Inferior parietal cortex (tissue), 1 donor: Measurements from ENCODE around the gene BEST2.

Source experiments
- DNase-seq: peaks from one replicate; pipeline ENCODE4 v3.0.0-alpha.2; 2016; ENCODE audit errors: extremely low spot score

Gene BEST2

DNA sequence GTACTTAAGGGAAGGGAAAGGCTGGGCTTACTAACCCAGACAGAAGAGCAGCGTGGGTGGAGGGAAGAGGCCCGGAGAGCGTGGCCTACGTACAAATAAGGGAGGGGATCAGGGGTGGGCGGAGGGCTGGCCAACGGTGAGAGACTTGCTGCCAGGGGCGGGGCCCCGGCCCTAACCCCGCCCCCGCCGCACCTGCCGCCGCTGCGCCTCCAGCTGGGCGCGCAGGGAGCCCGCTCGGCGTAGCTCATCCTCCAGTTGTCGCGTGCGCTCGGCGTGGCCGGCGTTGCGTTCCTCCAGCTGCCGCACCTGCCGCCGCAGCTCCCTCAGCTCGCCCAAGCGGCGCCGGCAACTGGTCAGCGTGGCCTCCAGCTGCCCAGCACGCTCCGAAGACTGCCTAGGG is 18.1 kb downstream of the BEST2 start:
- DNase-seq: no peak

DNA sequence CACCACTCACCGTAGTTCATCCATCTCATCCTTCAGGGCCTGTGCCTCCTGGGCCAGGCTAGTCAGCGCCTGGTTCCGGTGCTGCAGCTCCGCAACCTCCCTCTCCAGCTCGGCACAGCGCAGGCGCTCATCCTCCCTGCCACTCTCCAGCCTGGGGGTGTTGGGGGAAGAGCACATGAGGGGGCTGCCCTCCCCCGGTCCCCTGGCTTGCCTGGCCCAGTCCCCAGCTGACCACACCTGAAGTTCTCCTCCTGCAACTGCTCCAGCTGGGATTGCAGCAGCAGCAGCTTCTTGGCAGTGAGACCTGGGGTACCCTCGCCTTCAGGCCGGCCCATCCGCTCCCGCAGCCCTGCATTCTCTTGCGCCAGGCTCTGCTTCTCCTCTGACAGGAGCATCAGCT is 19.3 kb downstream of the BEST2 start:
- DNase-seq: no peak

- DNase-seq: no peak
Measured at GRCh38 chr19:12772323-12772722, 20.7 kb downstream of the BEST2 start.

DNA sequence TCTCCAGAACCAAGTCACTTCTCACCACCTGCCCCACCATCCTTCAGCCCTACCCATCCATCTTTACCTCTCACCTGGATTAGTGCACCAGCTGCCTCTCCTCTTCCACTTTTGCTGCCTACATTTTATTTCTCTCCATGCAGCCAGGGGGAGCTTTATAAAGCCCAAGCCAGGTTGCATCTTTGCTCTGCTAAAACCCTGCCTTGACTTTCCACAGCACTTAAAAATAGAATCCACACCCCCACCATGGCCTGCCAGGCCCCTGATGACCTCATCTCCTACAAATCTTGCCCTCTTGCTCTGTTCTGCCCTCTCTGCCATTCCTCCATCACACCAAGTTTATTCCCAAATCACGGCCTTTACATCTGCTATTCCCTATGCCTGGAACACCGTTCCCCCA is 22.0 kb downstream of the BEST2 start:
- no peak for DNase-seq

- no peak for DNase-seq
Measured at GRCh38 chr19:12774588-12775555, 23.3 kb downstream of the BEST2 start, which contains the start of gene HOOK2. HOOK2 (minus strand) TSS chr19:12775552; CDS start chr19:12775449, 103 bp downstream.

DNA sequence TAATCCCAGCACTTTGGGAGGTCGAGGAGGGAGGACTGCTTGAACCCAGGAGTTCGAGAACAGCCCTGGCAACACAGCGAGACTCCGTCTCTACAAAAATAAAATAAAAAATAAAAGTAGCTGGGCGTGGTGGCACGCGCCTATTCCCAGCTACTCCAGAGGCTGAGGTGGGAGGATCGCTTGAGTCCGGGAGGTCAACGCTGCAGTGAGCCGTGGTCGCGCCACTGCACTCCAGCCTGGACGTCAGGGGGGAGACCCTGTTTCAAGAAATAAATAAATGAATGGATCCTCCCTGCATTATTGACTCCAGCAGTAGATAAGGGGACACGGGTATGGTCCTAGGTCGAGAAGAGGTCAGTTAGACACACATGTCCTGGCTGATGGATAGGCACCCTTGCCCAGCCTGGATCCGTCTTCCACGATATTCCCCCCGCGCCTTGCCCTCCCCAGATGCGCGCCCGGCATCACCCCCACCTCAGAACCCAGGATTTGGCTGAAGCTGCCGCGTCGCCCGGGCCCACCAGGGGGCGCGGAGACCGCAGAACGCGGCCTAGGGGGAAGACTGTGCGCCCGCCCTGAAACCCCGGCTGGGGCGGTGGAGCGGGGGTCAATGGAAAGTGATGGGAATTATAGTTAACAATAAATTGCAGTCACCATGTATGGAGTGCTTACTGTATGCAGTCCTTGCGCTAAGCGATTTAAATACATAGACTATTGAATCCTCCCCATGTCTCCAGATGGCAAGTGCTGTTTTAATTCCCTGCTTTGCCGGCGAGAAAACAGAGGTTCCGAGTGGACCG is 25.8 kb downstream of the BEST2 start:
- DNase-seq: peak; percentile 85

- no peak for DNase-seq
Measured at GRCh38 chr19:12778017-12778904, 26.7 kb downstream of the BEST2 start.

- DNase-seq: peak; percentile 34
Measured at GRCh38 chr19:12778905-12779161, 27.2 kb downstream of the BEST2 start.

DNA sequence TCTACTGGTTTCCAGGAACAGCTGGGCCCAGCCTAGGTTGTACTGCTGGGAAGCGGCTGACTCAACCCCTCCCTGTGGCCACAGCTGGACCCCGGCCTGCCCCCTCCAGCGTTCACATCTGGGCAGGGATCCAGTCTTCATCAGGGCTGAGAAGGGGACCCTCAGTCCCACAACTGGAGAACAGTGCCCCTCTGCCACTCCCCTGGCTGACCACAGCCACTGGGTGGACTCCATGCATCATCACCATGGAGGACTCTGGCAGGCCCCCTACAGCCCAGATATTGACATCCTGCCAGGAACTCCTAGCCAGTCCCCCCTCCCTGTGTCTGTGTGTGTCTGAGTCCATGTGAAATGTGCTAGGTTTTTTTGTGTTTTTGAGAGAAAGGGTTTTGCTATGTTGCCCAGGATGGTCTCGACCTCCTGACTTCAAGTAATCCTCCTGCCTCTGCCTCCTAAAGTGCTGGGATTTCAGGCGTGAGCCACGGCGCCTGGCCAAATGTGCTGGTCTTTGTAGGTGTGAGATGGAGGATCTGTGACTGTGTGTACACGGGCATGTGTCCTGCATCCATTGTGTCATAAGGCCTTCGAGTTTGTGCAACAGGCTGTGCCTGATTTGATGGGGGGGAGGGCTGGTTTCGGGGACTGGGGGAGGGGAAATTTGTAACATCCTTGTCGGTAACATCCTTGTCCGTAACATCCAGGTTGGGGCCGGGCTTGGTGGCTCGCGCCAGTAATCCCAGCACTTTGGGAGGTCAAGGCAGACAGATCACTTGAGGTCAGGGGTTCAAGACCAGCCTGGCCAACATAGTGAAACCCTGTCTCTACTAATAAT is 27.8 kb downstream of the BEST2 start:
- no peak for DNase-seq

DNA sequence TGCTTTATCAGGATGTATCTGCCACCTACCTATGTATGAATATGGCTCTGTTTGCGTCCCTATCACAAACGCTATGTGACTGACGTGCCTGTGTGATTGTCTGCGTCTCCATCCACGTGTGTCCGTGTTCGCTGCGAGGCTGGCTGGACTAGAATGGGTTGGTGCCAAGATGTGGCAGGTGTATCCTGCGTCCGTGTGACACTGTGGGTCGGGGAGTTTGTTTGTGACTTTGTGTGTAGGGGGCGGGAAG is 30.5 kb downstream of the BEST2 start:
- no peak for DNase-seq

DNA sequence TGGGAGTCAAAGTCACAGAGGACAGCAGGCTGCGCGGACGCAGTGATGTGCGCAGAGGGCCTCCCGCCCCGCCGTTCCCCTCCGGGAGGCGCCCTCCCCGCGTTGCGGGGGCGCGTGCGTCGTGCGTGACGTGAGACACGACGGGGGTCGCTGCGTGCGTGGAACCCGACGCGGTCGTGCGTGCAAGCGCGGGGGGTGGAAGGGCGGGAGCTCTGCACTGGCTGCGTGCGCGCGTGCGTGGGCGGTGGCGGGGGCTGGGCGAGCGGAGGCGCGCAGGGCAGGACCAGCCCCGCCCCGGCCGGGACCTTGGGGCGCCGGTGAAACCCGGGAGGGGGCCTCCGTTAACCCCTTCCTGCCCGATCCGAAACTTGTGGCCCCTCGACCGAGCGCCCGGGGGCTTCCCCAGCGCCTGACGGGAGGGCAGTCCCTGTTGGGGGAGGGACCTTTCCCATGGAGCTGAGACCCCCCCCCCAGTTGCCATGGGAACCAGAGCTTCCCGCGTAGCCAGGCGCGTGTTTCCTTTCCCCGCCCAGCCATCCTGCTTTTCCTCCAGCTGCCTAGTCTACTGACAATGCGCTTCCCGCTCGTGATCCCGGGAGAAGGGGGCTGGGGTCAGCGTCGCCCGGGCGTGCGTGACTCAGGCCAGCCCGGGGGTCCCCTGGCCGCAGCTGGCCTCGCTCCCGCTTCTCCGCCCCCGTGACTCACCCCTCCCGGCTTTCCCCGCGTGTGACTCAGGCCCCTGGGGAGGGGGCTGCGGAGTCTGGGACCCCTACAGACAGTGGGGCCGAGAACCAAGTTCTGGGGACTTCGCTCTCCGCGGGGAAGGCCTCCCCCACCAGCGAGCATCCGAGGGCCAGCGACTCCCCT is 31.1 kb downstream of the BEST2 start:
- peak; percentile 90 for DNase-seq

- no peak for DNase-seq
Measured at GRCh38 chr19:12783291-12783848, 31.8 kb downstream of the BEST2 start.

GRCh38 chr19:12783849-12784393 is 32.3 kb downstream of the BEST2 start:
- no peak for DNase-seq

DNA sequence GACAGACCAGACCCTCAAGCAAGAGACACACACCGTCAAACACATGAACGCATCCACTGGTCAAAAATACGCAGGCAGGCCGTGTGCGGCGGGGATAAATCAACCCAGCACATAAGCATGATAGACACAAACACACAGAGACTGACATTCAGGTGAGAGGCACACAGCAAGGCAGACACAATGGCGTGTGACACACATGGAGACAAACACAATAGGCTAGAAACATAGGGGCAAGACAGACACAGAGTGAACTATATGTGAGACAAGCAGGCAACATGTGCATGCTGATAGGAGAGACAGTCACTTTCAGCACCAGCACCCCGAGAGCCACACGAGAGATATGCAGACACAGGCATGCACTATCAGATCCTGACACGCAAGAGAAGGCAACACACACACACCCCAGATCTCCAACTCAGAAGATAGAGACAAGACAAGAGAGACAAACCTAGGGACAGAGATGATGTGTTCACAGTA is 32.8 kb downstream of the BEST2 start:
- no peak for DNase-seq

GRCh38 chr19:12784871-12785430 is 33.4 kb downstream of the BEST2 start:
- DNase-seq: no peak

DNA sequence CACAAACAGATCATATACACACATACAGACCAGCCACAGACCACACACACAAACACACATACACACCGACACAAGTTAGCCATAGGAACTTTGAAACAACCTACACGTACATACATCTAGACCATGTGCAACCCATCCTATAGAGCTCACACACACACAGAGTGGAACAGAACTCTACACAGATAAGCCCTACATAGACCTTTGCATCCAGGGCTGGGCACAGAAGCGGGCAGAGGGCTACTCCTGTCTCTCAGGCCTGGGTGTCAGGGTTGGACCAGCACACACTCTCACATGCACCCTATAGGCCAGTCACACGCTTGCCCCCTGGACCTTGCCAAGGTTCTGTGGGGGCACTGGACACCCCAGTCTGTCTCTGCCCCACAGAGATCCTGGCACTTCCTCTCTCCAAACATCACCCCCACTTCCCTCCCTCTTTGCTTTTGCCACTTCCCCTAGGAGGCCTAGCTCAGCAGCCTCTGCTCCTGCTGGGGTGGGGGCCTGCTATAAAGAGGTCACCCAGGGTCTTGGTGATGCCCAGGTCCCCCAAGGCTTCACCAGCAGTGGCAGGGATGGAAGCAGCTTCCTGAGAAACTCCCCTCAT is 33.9 kb downstream of the BEST2 start:
- DNase-seq: no peak

DNA sequence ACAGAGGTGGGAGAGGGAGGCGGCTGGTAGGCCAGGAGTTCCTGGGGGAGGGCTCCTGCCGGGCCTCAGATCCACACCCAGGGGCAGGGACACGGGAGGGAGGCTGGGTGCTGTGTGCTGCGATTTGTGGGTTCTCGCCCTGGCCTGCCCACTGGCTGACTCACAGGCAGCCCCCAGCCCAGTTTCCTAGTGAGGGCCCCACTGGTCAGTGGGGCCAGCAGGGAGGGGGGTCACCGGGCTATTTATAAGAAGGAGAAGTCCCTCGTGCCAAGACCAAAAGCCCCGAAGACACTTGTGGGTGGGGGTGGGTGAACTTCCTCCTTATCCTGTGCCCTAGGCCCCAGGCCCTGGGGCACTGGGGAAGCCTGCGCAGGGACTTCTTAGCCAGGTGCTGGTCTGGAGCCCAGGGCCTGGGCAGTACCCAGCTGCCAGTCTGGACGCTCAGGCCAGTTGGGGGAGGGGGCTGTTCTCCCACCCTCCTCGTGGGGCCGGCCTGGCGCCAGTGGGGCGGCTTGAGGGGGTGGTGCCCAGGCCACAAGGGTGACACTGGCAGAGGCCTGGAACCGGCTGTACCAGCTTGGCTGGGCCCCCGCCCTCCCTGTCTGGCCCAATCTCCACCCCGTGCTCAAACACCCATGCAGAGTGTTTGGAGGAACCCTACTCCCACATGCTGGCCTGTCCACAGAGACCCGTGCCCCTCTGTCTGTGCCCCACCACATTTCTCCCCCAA is 34.7 kb downstream of the BEST2 start:
- DNase-seq: no peak

DNA sequence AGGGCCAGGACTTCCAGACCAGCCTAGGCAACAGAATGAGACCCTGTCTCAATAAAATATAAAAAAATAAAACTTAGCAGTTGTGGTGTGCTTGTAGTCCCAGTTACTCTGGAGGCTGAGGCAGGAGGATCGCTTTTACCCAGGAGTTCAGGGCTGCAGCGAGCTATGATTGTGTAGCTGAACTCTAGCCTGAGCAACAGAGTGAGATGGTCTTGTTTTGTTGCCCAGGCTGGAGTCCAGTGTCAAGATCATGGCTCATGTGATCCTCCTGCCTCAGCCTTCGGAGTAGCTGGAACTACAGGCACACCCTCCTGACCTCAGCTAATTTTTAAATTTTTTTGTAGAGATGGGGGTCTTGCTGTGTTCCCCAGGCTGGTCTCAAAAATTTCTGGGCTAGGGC is 35.4 kb downstream of the BEST2 start:
- no peak for DNase-seq
